Ovary (tissue), 9 donors: ENCODE data around the gene UBL7. TPM values are rescaled to one million over a fixed set of nuclear protein-coding genes. Genes with fewer than 3 reads are reported as not detected.

Source experiments
- DNase-seq, 5 donors: peaks; one replicate each; pipeline ENCODE4 v3.0.0-alpha.2; 2019 to 2020
- H3K27ac ChIP-seq, 2 donors: fragments of 200-600 bp; one replicate each; pipeline versions ENCODE4 v1.5.1 to v1.8.0; 2019 to 2022
- H3K27me3 ChIP-seq: fragments of 200-600 bp; one replicate; pipeline ENCODE4 v1.8.0; 2022
- H3K36me3 ChIP-seq: fragments of 200-600 bp; sonication (generic); one replicate; pipeline ENCODE4 v1.5.1; 2019
- H3K4me1 ChIP-seq: one replicate; pipeline ENCODE4 v1.8.1; 2013; ENCODE audit warnings: mild to moderate bottlenecking, moderate library complexity; ENCODE audit not compliant: insufficient read depth
- H3K4me3 ChIP-seq: fragments of 200-600 bp; sonication (generic); one replicate; pipeline ENCODE4 v1.5.1; 2017
- H3K9me3 ChIP-seq, 2 donors: fragments of 200-600 bp in 1 of 2; sonication (generic) in 1 of 2; one replicate each; pipeline versions ENCODE4 v1.5.1 to v1.8.1; 2013 to 2019; ENCODE audit warnings: mild to moderate bottlenecking in 1 of 2, moderate library complexity in 1 of 2
- EP300 ChIP-seq: sonication (generic); formaldehyde crosslinking; IDR thresholded peaks from one replicate; pipeline ENCODE4 v1.6.1; 2017; ENCODE audit warnings: antibody characterized with exemption
- POLR2A ChIP-seq: fragments of 450-650 bp; IDR thresholded peaks from one replicate; pipeline ENCODE4 v1.6.1; 2017; ENCODE audit warnings: antibody characterized with exemption, mild to moderate bottlenecking, moderate library complexity
- WGBS, 3 donors: extraction: QIAGEN DNeasy Blood & Tissue Kit in 1 of 3; methylation state at CpG; one replicate each; pipeline versions ENCODE4 v1.1.5 to v1.1.7; 2013 to 2017; 5-methylcytosine and 5-hydroxymethylcytosine counted together
- intact Hi-C, 4 donors: fragments of 100-400 bp; cut with DNase I; formaldehyde crosslinking; loops; one replicate each; pipeline versions ENCODE4 v1.11.0 to v1.15.1; 2022 to 2023
- polyA plus RNA-seq, 2 donors: library from polyadenylated mRNA; stranded (reverse); fragments of 200-250 nt in 1 of 2; fragments of 350-450 nt in 1 of 2; fragmentation: Illumina TruSeq in 1 of 2; extraction: RNeasy Lipid Tissue Mini Kit (QIAGEN cat#74804) in 1 of 2; gene quantifications; one replicate each; pipeline ENCODE4 v1.2.3, GENCODE V29; 2013 to 2014
- total RNA-seq, 7 donors: library from RNA; depleted of rRNA in 2 of 7; stranded (reverse); fragments of >200 nt in 2 of 7; fragmentation: NEBNext Ultra II Directional in 3 of 7; extraction: Animal tissue kit (Norgen Biotek cat#: 25700) in 3 of 7; gene quantifications; one replicate each; pipeline versions ENCODE4 v1.1.0 to v1.2.4, GENCODE V29; 2016 to 2023
- TF ChIP-seq, protein P1 (sequence below), 3 donors: fragments of 450-650 bp in 2 of 3; fragments of 200-600 bp in 1 of 3; IDR thresholded peaks; one replicate each; pipeline versions ENCODE4 v1.5.1 to v1.8.0; 2016 to 2022; ENCODE audit warnings: antibody characterized with exemption in 3 of 3, mild to moderate bottlenecking in 1 of 3
- donor health status: DM: no; HTN: no; CAD: no; lungs with moderate emphysema.
- donor health status: DM: no; HTN: no; CAD: no.
- donor health status: Bipolar disorder and iron deficiency.
- donor health status: DM: yes; HTN: yes; CAD: no.
- donor health status: DM: no; HTN: no; CAD: no.
- donor health status: DM: yes; HTN: yes; CAD: no.

The UBL7 gene
- total and polyA plus RNA-seq, 9 donors, result 26.4 to 44.1 (median 34.3) TPM

- H3K27ac ChIP-seq, result no peak overlapping the region
- H3K9me3 ChIP-seq, result no peaks in the 10 kb centered on the region
- intact Hi-C loops, result loop anchor here in 1 of 4 donors (5.0 kb wide), 1 partner anchor 162 kb away; the partner anchor contains the start of gene CLK3
- no peak overlapping the region for H3K4me3 ChIP-seq
- H3K36me3 ChIP-seq, result no peaks in the 10 kb centered on the region
- H3K4me1 ChIP-seq, result no peaks in the 10 kb centered on the region
- TF ChIP-seq EP300 (no peak), POLR2A (no peak)
- TF ChIP-seq, protein P1, sequence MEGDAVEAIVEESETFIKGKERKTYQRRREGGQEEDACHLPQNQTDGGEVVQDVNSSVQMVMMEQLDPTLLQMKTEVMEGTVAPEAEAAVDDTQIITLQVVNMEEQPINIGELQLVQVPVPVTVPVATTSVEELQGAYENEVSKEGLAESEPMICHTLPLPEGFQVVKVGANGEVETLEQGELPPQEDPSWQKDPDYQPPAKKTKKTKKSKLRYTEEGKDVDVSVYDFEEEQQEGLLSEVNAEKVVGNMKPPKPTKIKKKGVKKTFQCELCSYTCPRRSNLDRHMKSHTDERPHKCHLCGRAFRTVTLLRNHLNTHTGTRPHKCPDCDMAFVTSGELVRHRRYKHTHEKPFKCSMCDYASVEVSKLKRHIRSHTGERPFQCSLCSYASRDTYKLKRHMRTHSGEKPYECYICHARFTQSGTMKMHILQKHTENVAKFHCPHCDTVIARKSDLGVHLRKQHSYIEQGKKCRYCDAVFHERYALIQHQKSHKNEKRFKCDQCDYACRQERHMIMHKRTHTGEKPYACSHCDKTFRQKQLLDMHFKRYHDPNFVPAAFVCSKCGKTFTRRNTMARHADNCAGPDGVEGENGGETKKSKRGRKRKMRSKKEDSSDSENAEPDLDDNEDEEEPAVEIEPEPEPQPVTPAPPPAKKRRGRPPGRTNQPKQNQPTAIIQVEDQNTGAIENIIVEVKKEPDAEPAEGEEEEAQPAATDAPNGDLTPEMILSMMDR (IDR thresholded peaks at IDR 0.05), result no peak
- no peak for DNase-seq
- no peaks in the 10 kb centered on the region for H3K27me3 ChIP-seq
Measured at GRCh38 chr15:74454764-74455500, 6.0 kb downstream of the UBL7 start.

- no peak for DNase-seq
Measured at GRCh38 chr15:74453925-74454763, 6.8 kb downstream of the UBL7 start.

GRCh38 chr15:74451861-74452835, 8.8 kb downstream of the UBL7 start:
- no peaks in the 10 kb centered on the region for H3K4me1 ChIP-seq
- no peaks in the 10 kb centered on the region for H3K27me3 ChIP-seq
- TF ChIP-seq, protein P1 (IDR thresholded peaks at IDR 0.05), result no peak
- intact Hi-C loops, result no loop called here
- H3K4me3 ChIP-seq, result no peak overlapping the region
- H3K27ac ChIP-seq, result no peak overlapping the region
- H3K9me3 ChIP-seq, result no peaks in the 10 kb centered on the region
- DNase-seq, result no peak
- WGBS, 3 donors, result 75 to 80% (median 75%) methylated on average over 16 of the region's 16 CpGs
- no peaks in the 10 kb centered on the region for H3K36me3 ChIP-seq

More at GRCh38 chr15:74453925-74454763, 6.8 kb downstream of the UBL7 start:
- H3K27ac ChIP-seq, result no peak overlapping the region
- H3K27me3 ChIP-seq, result no peaks in the 10 kb centered on the region
- intact Hi-C loops, result no loop called here
- no peaks in the 10 kb centered on the region for H3K9me3 ChIP-seq
- TF ChIP-seq POLR2A (no peak), EP300 (no peak)
- TF ChIP-seq, protein P1 (IDR thresholded peaks at IDR 0.05), result no peak
- no peak overlapping the region for H3K4me3 ChIP-seq
- no peaks in the 10 kb centered on the region for H3K4me1 ChIP-seq
- WGBS, 3 donors, result 76 to 81% (median 77%) methylated on average over 13 of the region's 13 CpGs
- H3K36me3 ChIP-seq, result no peaks in the 10 kb centered on the region

GRCh38 chr15:74451322-74451721, 9.6 kb downstream of the UBL7 start:
- Histone ChIP-seq H3K27me3 (no peaks in the 10 kb centered on the region), H3K4me1 (no peaks in the 10 kb centered on the region), H3K9me3 (no peaks in the 10 kb centered on the region), H3K27ac (no peak overlapping the region), H3K36me3 (no peaks in the 10 kb centered on the region), H3K4me3 (no peak overlapping the region)
- no peak for DNase-seq
- intact Hi-C loops, result no loop called here
- TF ChIP-seq, protein P1 (IDR thresholded peaks at IDR 0.05), result no peak
- no peak for TF ChIP-seq EP300
- TF ChIP-seq POLR2A, result no peak
- WGBS, 3 donors, result 82 to 100% (median 91%) methylated on average over 2 of the region's 2 CpGs
